GM12801 (cell line): ENCODE results near the gene NDUFAF7.

Source experiments
- CTCF ChIP-seq: IDR thresholded peaks from one replicate; pipeline ENCODE4 v1.5.1; 2011; ENCODE audit warnings: control low read depth; ENCODE audit not compliant: insufficient read length; ENCODE audit errors: extremely low read depth

The NDUFAF7 gene

GRCh38 chr2:37246205-37246604, 14.7 kb downstream of the NDUFAF7 start:
- TF ChIP-seq CTCF: no peak

- TF ChIP-seq CTCF: no peak
These were observed 19.6 kb downstream of the NDUFAF7 start for GRCh38 chr2:37250869-37251740.

GRCh38 chr2:37262522-37262921, 31.1 kb downstream of the NDUFAF7 start:
- no peak for TF ChIP-seq CTCF

GRCh38 chr2:37263839-37264238, 32.4 kb downstream of the NDUFAF7 start:
- TF ChIP-seq CTCF: no peak

- TF ChIP-seq CTCF: no peak
These were observed 36.2 kb downstream of the NDUFAF7 start for GRCh38 chr2:37267685-37268084.

- no peak for TF ChIP-seq CTCF
These were observed 36.7 kb downstream of the NDUFAF7 start for GRCh38 chr2:37268111-37268510.

GRCh38 chr2:37271376-37272067, 40.1 kb downstream of the NDUFAF7 start:
- no peak for TF ChIP-seq CTCF
